ENCODE results near the gene MYH9. TPM values are rescaled to one million over a fixed set of nuclear protein-coding genes. Genes with fewer than 3 reads are reported as not detected.

MYH9 gene
- total and polyA plus RNA-seq, 4 donors = 32.3 to 150 (median 98.7) TPM

DNA sequence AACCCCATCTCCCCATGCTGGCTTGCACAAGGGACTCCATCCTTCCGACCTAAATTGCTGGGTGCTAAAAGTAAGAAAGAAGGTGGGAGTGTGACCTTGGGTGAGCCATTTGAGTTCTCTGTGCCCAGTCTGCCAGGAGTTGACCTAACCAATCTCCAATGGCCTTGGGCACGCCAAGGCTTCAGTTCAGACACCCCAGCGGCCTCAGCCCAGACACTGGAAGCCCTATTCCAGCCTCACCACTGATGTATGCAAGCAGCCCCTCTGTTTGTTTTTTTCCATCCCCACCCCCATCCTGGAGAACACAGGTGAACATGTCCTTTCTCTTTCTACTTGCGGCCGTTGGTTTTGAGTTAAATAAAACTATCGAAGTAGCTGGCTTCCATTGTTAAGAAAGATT lies 31.9 kb downstream of the MYH9 start:
- H3K36me3 ChIP-seq (ENCODE audit: control insufficient read depth in 4 of 4, insufficient read depth in 3 of 4, low read depth in 1 of 4, low read length in 3 of 4) = no peaks in the 10 kb centered on the region
- H3K27ac ChIP-seq (ENCODE audit: low read depth in 1 of 2, low read length in 2 of 2) = peak overlapping the region; percentile 94 to 98
- no peaks in the 10 kb centered on the region for H3K9me3 ChIP-seq (ENCODE audit: control insufficient read depth in 4 of 4, low read length in 3 of 4)
- H3K4me1 ChIP-seq (ENCODE audit: control insufficient read depth in 4 of 4, insufficient read depth in 4 of 4, low read length in 3 of 4) = peaks cover 25 to 72% (median 57%) of the 10 kb centered on the region in 4 donors
- no peak for TF ChIP-seq YY1 (IDR thresholded peaks at IDR 0.05)
- peak overlapping the region in 1 of 2 donors; percentile 23 for H3K9ac ChIP-seq (ENCODE audit: low read depth in 1 of 2, low read length in 2 of 2)
- H3K4me3 ChIP-seq (ENCODE audit: low read depth in 1 of 3, low read length in 3 of 3) = no peak overlapping the region
- H3K27me3 ChIP-seq (ENCODE audit: control insufficient read depth in 4 of 4, insufficient read depth in 4 of 4, low read length in 3 of 4) = no peaks in the 10 kb centered on the region
- DNase-seq (ENCODE audit: low spot score) = no peak
- WGBS = 81% methylated on average over 6 of the region's 6 CpGs

DNA sequence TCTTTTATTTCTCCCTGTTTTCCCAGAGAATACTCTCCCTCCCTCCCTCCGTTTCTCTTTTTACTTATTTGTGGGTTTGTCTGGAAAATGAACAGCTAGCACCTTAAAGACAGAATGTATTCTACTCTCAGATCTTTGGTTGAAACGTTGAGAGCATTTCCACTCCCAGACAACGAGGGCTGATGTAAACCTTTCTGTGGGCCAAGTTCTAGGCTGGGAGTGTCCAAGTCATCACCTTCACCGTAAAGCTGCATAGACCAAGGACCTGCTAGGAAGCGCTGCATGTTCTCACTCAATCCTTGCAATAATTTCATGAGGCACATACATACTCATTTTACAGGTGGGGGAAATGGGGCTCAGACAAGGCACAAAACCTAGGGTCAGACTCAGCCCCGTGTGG lies 32.4 kb downstream of the MYH9 start:
- H3K9ac ChIP-seq (ENCODE audit: low read depth in 1 of 2, low read length in 2 of 2) = peak overlapping the region in 1 of 2 donors; percentile 67
- H3K4me3 ChIP-seq (ENCODE audit: low read depth in 1 of 3, low read length in 3 of 3) = no peak overlapping the region
- H3K4me1 ChIP-seq (ENCODE audit: control insufficient read depth in 4 of 4, insufficient read depth in 4 of 4, low read length in 3 of 4) = peaks cover 25 to 74% (median 58%) of the 10 kb centered on the region in 4 donors
- H3K27ac ChIP-seq (ENCODE audit: low read depth in 1 of 2, low read length in 2 of 2) = peak overlapping the region; percentile 94 to 98
- H3K27me3 ChIP-seq (ENCODE audit: control insufficient read depth in 4 of 4, insufficient read depth in 4 of 4, low read length in 3 of 4) = no peaks in the 10 kb centered on the region
- no peaks in the 10 kb centered on the region for H3K9me3 ChIP-seq (ENCODE audit: control insufficient read depth in 4 of 4, low read length in 3 of 4)
- 50% methylated on average over 6 of the region's 6 CpGs for WGBS
- DNase-seq (ENCODE audit: low spot score) = no peak
- no peaks in the 10 kb centered on the region for H3K36me3 ChIP-seq (ENCODE audit: control insufficient read depth in 4 of 4, insufficient read depth in 3 of 4, low read depth in 1 of 4, low read length in 3 of 4)
- TF ChIP-seq TAF1 (conservative IDR thresholded peaks at IDR 0.05) (no peak), FOXA1 (IDR thresholded peaks at IDR 0.05) (no peak), FOXA2 (IDR thresholded peaks at IDR 0.05) (no peak)

DNA sequence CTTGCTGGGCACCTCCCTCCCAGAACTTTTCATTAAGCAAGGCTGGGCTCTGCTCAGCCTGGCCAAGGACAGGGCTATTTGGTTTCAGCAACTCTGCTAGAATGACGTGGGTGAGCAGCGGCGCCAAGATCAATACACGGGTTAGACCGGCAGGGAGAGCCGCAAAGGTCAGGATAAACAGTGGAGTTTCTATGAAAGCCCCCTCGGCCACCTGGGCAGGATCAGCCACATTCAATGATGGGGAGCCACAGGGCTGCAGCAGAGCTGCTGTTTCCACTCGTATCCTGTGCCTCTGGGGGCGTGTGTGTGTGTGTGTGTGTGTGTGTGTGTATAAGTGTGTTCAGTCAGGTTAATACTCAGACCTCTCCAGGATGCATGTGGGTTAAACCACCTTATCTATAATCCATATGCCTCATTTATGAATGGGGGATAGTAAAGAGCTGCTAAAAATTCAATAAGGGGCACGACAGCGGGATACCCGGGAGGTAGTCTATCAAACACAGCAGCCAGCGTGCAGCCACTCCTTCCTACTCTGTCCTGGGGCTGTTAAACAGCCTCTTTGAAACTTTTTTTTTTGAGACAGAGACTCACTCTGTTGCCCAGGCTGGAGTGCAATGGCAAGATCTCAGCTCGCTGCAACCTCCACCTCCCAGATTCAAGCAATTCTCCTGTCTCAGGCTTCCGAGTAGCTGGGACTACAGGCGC lies 34.8 kb downstream of the MYH9 start:
- Histone ChIP-seq H3K4me3 (ENCODE audit: low read depth in 1 of 3, low read length in 3 of 3) (peak overlapping the region in 1 of 3 donors; percentile 22), H3K27ac (ENCODE audit: low read depth in 1 of 2, low read length in 2 of 2) (peak overlapping the region; percentile 94 to 98), H3K9ac (ENCODE audit: low read depth in 1 of 2, low read length in 2 of 2) (peak overlapping the region; percentile 40 to 65), H3K9me3 (ENCODE audit: control insufficient read depth in 4 of 4, low read length in 3 of 4) (no peaks in the 10 kb centered on the region), H3K27me3 (ENCODE audit: control insufficient read depth in 4 of 4, insufficient read depth in 4 of 4, low read length in 3 of 4) (no peaks in the 10 kb centered on the region), H3K36me3 (ENCODE audit: control insufficient read depth in 4 of 4, insufficient read depth in 3 of 4, low read depth in 1 of 4, low read length in 3 of 4) (no peaks in the 10 kb centered on the region), H3K4me1 (ENCODE audit: control insufficient read depth in 4 of 4, insufficient read depth in 4 of 4, low read length in 3 of 4) (peaks cover 27 to 67% (median 55%) of the 10 kb centered on the region in 4 donors)
- TF ChIP-seq, protein P1, sequence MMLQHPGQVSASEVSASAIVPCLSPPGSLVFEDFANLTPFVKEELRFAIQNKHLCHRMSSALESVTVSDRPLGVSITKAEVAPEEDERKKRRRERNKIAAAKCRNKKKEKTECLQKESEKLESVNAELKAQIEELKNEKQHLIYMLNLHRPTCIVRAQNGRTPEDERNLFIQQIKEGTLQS (IDR thresholded peaks at IDR 0.05) = no peak
- TF ChIP-seq FOXA1 (IDR thresholded peaks at IDR 0.05) = no peak
- TF ChIP-seq SP1 (IDR thresholded peaks at IDR 0.05) = peak; percentile 78
- TF ChIP-seq JUND (IDR thresholded peaks at IDR 0.05) = peak; percentile 41 to 79
- peak; percentile 75 for TF ChIP-seq NR2F2 (IDR thresholded peaks at IDR 0.05)
- TF ChIP-seq TAF1 (conservative IDR thresholded peaks at IDR 0.05) = no peak
- peak; percentile 35 to 39 for TF ChIP-seq RAD21 (IDR thresholded peaks at IDR 0.05)
- no peak for TF ChIP-seq HNF4G (IDR thresholded peaks at IDR 0.05)
- peak in 1 of 2 donors; percentile 23 for TF ChIP-seq GABPA (IDR thresholded peaks at IDR 0.05 in 1 of 2, conservative IDR thresholded peaks at IDR 0.05 in 1 of 2)
- no peak for TF ChIP-seq EGR1 (IDR thresholded peaks at IDR 0.05; ENCODE audit: low read depth in 2 of 2)
- no peak for TF ChIP-seq YY1 (IDR thresholded peaks at IDR 0.05)
- TF ChIP-seq, protein P2, sequence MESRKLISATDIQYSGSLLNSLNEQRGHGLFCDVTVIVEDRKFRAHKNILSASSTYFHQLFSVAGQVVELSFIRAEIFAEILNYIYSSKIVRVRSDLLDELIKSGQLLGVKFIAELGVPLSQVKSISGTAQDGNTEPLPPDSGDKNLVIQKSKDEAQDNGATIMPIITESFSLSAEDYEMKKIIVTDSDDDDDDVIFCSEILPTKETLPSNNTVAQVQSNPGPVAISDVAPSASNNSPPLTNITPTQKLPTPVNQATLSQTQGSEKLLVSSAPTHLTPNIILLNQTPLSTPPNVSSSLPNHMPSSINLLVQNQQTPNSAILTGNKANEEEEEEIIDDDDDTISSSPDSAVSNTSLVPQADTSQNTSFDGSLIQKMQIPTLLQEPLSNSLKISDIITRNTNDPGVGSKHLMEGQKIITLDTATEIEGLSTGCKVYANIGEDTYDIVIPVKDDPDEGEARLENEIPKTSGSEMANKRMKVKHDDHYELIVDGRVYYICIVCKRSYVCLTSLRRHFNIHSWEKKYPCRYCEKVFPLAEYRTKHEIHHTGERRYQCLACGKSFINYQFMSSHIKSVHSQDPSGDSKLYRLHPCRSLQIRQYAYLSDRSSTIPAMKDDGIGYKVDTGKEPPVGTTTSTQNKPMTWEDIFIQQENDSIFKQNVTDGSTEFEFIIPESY (IDR thresholded peaks at IDR 0.05) = peak; percentile 27
- TF ChIP-seq, protein P3, sequence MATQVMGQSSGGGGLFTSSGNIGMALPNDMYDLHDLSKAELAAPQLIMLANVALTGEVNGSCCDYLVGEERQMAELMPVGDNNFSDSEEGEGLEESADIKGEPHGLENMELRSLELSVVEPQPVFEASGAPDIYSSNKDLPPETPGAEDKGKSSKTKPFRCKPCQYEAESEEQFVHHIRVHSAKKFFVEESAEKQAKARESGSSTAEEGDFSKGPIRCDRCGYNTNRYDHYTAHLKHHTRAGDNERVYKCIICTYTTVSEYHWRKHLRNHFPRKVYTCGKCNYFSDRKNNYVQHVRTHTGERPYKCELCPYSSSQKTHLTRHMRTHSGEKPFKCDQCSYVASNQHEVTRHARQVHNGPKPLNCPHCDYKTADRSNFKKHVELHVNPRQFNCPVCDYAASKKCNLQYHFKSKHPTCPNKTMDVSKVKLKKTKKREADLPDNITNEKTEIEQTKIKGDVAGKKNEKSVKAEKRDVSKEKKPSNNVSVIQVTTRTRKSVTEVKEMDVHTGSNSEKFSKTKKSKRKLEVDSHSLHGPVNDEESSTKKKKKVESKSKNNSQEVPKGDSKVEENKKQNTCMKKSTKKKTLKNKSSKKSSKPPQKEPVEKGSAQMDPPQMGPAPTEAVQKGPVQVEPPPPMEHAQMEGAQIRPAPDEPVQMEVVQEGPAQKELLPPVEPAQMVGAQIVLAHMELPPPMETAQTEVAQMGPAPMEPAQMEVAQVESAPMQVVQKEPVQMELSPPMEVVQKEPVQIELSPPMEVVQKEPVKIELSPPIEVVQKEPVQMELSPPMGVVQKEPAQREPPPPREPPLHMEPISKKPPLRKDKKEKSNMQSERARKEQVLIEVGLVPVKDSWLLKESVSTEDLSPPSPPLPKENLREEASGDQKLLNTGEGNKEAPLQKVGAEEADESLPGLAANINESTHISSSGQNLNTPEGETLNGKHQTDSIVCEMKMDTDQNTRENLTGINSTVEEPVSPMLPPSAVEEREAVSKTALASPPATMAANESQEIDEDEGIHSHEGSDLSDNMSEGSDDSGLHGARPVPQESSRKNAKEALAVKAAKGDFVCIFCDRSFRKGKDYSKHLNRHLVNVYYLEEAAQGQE (IDR thresholded peaks at IDR 0.05) = peak; percentile 60
- peak; percentile 61 to 85 for TF ChIP-seq HNF4A (conservative IDR thresholded peaks at IDR 0.05)
- TF ChIP-seq, protein P4, sequence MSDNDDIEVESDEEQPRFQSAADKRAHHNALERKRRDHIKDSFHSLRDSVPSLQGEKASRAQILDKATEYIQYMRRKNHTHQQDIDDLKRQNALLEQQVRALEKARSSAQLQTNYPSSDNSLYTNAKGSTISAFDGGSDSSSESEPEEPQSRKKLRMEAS (IDR thresholded peaks at IDR 0.05) = peak; percentile 64
- TF ChIP-seq RXRA (IDR thresholded peaks at IDR 0.05) = peak; percentile 77 to 89
- peak; percentile 76 for TF ChIP-seq FOXA2 (IDR thresholded peaks at IDR 0.05)
- peak; percentile 75 for DNase-seq (ENCODE audit: low spot score)
- 28% methylated on average over 16 of the region's 16 CpGs for WGBS
